Panc1 (cell line): ENCODE data around the gene PEX10. TPM values are rescaled to one million over a fixed set of nuclear protein-coding genes. Genes with fewer than 3 reads are reported as not detected.

Experiments used
- ATAC-seq: fragments of 200-7000 bp; cut with Tn5 transposase; 2 replicates; pipeline ENCODE4 v1.9.1; 2020; ENCODE audit warnings: mild to moderate bottlenecking, moderate library complexity
- BruUV-seq: library from RNA; stranded (reverse); fragments of 400-500 nt; replicated peaks from 2 replicates; lab custom pipeline; 2021; lab: Mats Ljungman, UMichigan
- CTCF ChIA-PET: fragments of 300-600 bp; sonication (Branson Sonifier 250); formaldehyde crosslinking; loops from one replicate; lab custom pipeline; 2022; ENCODE audit warnings: antibody characterized with exemption; lab: Charles Lee
- POLR2A ChIA-PET: fragments of 300-600 bp; sonication (Branson Sonifier 250); formaldehyde crosslinking; loops from one replicate; lab custom pipeline; 2022; ENCODE audit warnings: antibody characterized with exemption; lab: Charles Lee
- DNase-seq: peaks from one replicate; pipeline ENCODE4 v3.0.0-alpha.2; 2010; ENCODE audit warnings: low read depth, low spot score
- H3K27ac ChIP-seq: 2 replicates; pipeline ENCODE4 v1.5.1; 2011; ENCODE audit warnings: mild to moderate bottlenecking, low read length, inconsistent platforms
- H3K27me3 ChIP-seq: fragments of 200-500 bp; sonication (Bioruptor generic); 2 replicates; pipeline ENCODE4 v1.6.0; 2014; ENCODE audit warnings: low read length, inconsistent platforms; ENCODE audit not compliant: control insufficient read depth, insufficient read depth
- H3K36me3 ChIP-seq: fragments of 200-500 bp; sonication (Bioruptor generic); 2 replicates; pipeline ENCODE4 v1.5.1; 2014; ENCODE audit warnings: inconsistent platforms, mild to moderate bottlenecking, low read length, moderate library complexity; ENCODE audit not compliant: control insufficient read depth, insufficient read depth
- H3K4me1 ChIP-seq: 2 replicates; pipeline ENCODE4 v1.5.1; 2011; ENCODE audit warnings: inconsistent platforms, mild to moderate bottlenecking, low read length, moderate library complexity; ENCODE audit not compliant: control insufficient read depth, insufficient read depth
- H3K4me3 ChIP-seq, 2 experiments: 2 replicates each; pipeline ENCODE4 v1.5.1; 2011 to 2012; ENCODE audit warnings: low read depth in 2 of 2, low read length in 2 of 2, mild to moderate bottlenecking in 2 of 2, inconsistent platforms in 1 of 2, moderate library complexity in 1 of 2
- H3K9me3 ChIP-seq: fragments of 200-500 bp; sonication (Bioruptor generic); 2 replicates; pipeline ENCODE4 v1.5.1; 2014; ENCODE audit warnings: low read depth, mild to moderate bottlenecking, inconsistent platforms, low read length, moderate library complexity; ENCODE audit not compliant: control insufficient read depth, insufficient read depth
- POLR2AphosphoS5 ChIP-seq: IDR thresholded peaks from 2 replicates; pipeline ENCODE4 v1.6.1; 2012; ENCODE audit warnings: mild to moderate bottlenecking, low read depth, low read length, moderate library complexity
- SIN3A ChIP-seq: IDR thresholded peaks from 2 replicates; pipeline ENCODE4 v1.6.1; 2012; ENCODE audit warnings: low read depth, mild to moderate bottlenecking, low read length, moderate library complexity, borderline replicate concordance; ENCODE audit not compliant: insufficient read depth
- TCF7L2 ChIP-seq: IDR thresholded peaks from 2 replicates; pipeline ENCODE4 v1.6.1; 2011; ENCODE audit warnings: mild to moderate bottlenecking, low read depth, low read length, inconsistent platforms
- in situ Hi-C: cut with HindIII; loops from 2 replicates; pipeline ENCODE4 v1.10.0; 2016; ENCODE audit warnings: low sequenced_read_pairs, low pct_unique_long_range_greater_than_20kb
- intact Hi-C: fragments of 100-400 bp; cut with micrococcal nuclease; formaldehyde crosslinking; loops from one replicate; pipeline ENCODE4 v1.10.0; 2022; ENCODE audit not compliant: unreplicated experiment
- total RNA-seq: library from RNA; stranded (reverse); gene quantifications from one replicate; pipeline ENCODE4 v1.2.1, GENCODE V29; 2021; ENCODE audit not compliant: unreplicated experiment
- TF ChIP-seq, protein P1 (sequence below): fragments of 450-650 bp; IDR thresholded peaks from 2 replicates; pipeline ENCODE4 v1.5.1; 2017; ENCODE audit warnings: mild to moderate bottlenecking
- TF ChIP-seq, protein P2 (sequence below), 2 experiments: IDR thresholded peaks; 2 replicates each; pipeline ENCODE4 v1.6.1; 2011 to 2012; ENCODE audit warnings: low read depth in 2 of 2, control low read depth in 1 of 2, low read length in 1 of 2, mild to moderate bottlenecking in 1 of 2, moderate library complexity in 1 of 2; ENCODE audit not compliant: insufficient read depth in 1 of 2

Gene PEX10
- total RNA-seq, 1 experiment from 2014 or later = 49.8 TPM

DNA sequence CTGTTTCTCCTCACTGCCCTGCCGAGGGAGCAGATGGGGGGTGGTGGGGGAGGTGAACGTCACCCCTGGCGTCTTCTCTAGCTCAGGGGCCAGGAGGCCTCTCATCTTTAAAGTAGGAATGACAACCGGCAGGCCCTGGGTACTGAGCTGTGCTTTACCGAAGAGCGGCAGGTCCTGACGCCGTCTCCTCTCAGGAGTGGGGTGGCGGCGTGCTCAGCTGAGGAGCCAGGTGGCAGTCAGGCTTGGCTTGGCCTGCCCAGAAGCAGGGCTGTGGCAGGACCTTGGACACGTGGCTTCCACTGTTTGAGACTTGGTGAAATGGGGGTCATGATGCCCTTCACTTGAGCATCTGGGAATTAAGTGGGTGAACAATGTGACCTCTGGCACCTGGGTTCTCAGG, 17.6 kb downstream of the PEX10 start:
- Histone ChIP-seq H3K36me3 (peaks cover 14% of the 10 kb centered on the region; the same call in 1 of the 2 replicates), H3K27ac (0 out of 2 replicates have a peak overlapping the region, but pooled peaks have one; percentile 32), H3K9me3 (no peaks in the 10 kb centered on the region), H3K4me3 (no peak overlapping the region), H3K27me3 (no peaks in the 10 kb centered on the region), H3K4me1 (peaks cover 26% of the 10 kb centered on the region)
- in situ Hi-C loops = loop anchor here (10.0 kb wide), 1 partner anchor 200 kb away; the partner anchor contains the start of gene FAAP20
- no TSS peak for BruUV-seq
- ChIA-PET POLR2A (no interaction called here), CTCF (no interaction called here)
- ATAC-seq (no peak), DNase-seq (no peak)
- intact Hi-C loops = no loop called here
- TF ChIP-seq POLR2AphosphoS5 (no peak), SIN3A (no peak), TCF7L2 (no peak)
- TF ChIP-seq, protein P1, sequence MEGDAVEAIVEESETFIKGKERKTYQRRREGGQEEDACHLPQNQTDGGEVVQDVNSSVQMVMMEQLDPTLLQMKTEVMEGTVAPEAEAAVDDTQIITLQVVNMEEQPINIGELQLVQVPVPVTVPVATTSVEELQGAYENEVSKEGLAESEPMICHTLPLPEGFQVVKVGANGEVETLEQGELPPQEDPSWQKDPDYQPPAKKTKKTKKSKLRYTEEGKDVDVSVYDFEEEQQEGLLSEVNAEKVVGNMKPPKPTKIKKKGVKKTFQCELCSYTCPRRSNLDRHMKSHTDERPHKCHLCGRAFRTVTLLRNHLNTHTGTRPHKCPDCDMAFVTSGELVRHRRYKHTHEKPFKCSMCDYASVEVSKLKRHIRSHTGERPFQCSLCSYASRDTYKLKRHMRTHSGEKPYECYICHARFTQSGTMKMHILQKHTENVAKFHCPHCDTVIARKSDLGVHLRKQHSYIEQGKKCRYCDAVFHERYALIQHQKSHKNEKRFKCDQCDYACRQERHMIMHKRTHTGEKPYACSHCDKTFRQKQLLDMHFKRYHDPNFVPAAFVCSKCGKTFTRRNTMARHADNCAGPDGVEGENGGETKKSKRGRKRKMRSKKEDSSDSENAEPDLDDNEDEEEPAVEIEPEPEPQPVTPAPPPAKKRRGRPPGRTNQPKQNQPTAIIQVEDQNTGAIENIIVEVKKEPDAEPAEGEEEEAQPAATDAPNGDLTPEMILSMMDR = no peak
- TF ChIP-seq, protein P2, sequence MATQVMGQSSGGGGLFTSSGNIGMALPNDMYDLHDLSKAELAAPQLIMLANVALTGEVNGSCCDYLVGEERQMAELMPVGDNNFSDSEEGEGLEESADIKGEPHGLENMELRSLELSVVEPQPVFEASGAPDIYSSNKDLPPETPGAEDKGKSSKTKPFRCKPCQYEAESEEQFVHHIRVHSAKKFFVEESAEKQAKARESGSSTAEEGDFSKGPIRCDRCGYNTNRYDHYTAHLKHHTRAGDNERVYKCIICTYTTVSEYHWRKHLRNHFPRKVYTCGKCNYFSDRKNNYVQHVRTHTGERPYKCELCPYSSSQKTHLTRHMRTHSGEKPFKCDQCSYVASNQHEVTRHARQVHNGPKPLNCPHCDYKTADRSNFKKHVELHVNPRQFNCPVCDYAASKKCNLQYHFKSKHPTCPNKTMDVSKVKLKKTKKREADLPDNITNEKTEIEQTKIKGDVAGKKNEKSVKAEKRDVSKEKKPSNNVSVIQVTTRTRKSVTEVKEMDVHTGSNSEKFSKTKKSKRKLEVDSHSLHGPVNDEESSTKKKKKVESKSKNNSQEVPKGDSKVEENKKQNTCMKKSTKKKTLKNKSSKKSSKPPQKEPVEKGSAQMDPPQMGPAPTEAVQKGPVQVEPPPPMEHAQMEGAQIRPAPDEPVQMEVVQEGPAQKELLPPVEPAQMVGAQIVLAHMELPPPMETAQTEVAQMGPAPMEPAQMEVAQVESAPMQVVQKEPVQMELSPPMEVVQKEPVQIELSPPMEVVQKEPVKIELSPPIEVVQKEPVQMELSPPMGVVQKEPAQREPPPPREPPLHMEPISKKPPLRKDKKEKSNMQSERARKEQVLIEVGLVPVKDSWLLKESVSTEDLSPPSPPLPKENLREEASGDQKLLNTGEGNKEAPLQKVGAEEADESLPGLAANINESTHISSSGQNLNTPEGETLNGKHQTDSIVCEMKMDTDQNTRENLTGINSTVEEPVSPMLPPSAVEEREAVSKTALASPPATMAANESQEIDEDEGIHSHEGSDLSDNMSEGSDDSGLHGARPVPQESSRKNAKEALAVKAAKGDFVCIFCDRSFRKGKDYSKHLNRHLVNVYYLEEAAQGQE (IDR thresholded peaks at IDR 0.05; ENCODE audit: insufficient read depth in 1 of 2, low read depth in 2 of 2, low read length in 1 of 2) = no peak

DNA sequence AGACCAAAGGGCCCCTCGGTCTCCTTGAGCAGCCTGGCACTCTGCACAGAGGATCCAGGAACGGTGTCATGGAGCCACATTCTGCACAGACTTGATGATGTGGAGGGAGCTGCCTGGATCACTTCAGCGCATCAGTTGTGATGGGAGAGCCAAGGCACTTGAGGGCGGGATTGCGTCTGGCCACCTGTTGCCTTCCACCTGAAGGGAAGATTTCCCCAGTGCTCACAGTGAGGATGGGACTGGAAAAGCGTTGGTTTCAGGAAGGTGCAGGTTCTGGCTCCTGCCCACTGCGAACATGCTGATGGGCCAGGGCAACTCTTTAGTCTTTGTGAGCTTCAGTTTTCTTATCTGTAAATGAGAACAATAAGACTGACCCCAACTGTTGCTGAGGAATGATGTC, 18.1 kb downstream of the PEX10 start:
- Histone ChIP-seq H3K9me3 (no peaks in the 10 kb centered on the region), H3K4me1 (peaks cover 26% of the 10 kb centered on the region), H3K4me3 (no peak overlapping the region), H3K36me3 (peaks cover 14% of the 10 kb centered on the region; the same call in 1 of the 2 replicates), H3K27me3 (no peaks in the 10 kb centered on the region), H3K27ac (peak overlapping the region; percentile 32; the same call in 1 of the 2 replicates)
- intact Hi-C loops = no loop called here
- CTCF ChIA-PET = no interaction called here
- ATAC-seq (no peak), DNase-seq (no peak)
- BruUV-seq = no TSS peak
- POLR2A ChIA-PET = no interaction called here
- in situ Hi-C loops = loop anchor here (10.0 kb wide), 1 partner anchor 199 kb away; the partner anchor contains the start of gene FAAP20
- TF ChIP-seq TCF7L2 = no peak
- TF ChIP-seq, protein P2 (IDR thresholded peaks at IDR 0.05; ENCODE audit: insufficient read depth in 1 of 2, low read depth in 2 of 2, low read length in 1 of 2) = no peak
- TF ChIP-seq SIN3A = no peak
- TF ChIP-seq, protein P1 = no peak
- TF ChIP-seq POLR2AphosphoS5 = no peak
